HG03280 (cell line): ENCODE measurements around the gene CD164L2.
"Not testable (repeated sequence)": the region's sequence is repeated elsewhere in the genome, so short reads cannot be mapped to it uniquely, and the experiment has no call there.

Experiments used
- ATAC-seq: cut with Tn5 transposase; IDR thresholded peaks from one replicate; pipeline ENCODE4 v1.9.1; 2021; ENCODE audit warnings: mild to moderate bottlenecking, moderate library complexity; ENCODE audit not compliant: unreplicated experiment

CD164L2 gene

DNA sequence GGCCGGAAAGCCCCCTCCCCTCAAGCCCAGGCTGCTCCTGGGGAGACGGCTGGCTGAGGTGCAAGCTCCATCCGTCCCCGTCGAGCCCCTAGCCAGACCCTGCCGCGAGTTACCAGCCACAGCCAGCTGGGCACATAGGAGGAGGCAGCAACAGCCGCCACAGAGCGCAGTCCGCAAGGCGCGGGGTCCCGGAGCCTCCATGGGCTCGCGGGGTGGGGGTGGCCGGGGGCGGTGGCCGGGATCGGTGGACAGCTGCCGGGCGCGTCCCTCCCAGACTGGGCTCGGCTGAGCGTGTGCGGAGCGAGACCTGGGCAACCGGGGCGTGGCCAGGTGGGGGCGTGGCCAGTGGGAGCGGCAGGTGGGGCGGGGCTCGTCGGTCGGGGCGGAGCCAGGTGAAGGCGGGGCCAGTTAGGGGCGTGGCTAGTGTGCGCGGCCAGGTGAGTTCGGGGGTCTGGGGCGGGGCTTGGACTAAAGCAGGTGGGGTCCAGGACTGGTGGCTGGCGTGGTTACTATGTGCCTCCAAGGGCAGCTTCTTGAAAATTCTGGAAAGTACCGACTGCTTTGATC lies at the start of gene CD164L2:
CD164L2 (minus strand) TSS at position 295 of the 567 bp plus-strand sequence; CDS start at position 201, 94 bp downstream.
- ATAC-seq = no peak

DNA sequence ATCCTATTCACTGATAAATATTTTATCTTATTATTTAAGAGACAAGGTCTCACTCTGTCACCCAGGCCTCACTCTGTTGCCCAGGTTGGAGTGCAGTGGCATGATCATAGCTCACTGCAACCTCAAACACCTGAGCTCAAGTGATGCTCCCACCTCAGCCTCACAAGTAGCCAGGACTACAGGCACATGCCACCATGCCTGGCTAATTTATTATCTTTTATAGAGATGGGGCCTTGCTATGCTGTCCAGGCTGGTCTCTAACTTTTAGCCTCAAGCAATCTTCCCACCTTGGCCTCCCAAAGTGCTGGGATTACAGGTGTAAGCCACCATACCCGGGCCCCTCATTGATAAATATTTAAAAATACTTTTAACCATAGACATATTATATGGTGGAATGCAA lies 49.6 kb upstream of the CD164L2 start:
- ATAC-seq = not testable (repeated sequence)

DNA sequence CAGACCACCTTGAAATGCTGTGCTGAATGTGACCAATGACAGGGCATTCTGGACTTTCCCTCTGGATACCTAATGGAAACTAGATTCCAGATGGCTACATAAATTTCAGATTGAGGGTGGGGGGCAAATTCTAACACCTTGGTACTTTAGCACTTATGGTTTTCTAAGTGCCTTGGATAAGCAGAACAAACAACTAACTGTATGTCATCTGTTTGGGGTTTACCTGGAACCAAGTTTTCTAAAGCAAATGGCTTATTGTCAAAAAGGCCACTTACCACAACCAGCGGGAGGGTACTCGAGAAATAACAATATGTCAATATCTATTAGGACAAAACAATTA lies 48.4 kb upstream of the CD164L2 start:
- no peak for ATAC-seq

DNA sequence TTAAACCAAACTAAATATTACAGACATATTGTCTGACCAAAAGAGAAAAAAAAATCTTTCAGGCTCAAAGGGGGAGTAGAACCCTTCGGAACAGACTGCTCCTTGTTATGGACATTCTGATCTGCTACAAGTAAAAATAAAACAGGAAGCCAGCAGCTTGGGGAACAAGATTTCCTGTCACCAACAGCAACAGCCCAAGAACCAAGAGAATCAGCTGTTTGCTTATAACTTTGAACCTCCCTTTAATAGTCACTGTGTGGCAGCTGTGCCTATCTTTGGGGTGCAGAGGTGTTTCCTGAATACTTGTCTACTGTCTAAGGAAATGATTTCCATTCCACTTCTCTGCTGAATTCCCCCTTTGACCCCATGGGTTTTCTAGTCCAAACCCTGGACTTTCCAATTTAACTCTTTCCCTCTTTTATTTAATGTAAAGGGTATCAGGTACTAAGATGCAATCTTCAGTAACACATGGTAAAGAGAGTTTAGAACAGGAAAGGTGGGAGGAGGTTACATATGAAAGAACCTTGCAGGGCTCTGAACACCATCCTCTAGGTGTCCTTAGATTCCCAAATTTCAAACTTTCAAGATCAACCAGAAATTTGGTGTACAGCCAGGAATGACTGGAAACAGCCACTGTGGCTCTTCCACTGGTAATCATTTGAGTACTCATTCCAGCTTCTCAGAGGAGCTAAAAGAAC lies 47.9 kb upstream of the CD164L2 start:
- ATAC-seq = no peak

DNA sequence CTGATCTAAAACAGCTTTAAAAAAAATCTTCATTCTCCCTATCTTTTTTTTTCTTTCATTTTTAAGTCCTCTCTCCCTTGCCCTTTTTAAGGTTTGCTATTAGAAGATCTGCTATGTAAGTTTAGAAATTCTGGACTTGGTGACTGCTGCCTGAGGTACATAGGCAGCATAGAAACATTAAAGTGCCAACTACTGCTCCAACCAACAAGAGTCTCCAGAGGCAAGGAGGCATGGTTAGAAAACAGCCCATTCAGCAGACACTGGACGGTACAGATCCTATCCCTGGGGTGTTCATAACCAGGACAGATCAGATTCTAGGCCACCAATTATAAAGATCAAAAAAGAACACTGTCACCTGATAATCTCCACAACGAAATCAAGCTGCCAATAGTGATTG lies 45.9 kb upstream of the CD164L2 start:
- ATAC-seq = no peak

DNA sequence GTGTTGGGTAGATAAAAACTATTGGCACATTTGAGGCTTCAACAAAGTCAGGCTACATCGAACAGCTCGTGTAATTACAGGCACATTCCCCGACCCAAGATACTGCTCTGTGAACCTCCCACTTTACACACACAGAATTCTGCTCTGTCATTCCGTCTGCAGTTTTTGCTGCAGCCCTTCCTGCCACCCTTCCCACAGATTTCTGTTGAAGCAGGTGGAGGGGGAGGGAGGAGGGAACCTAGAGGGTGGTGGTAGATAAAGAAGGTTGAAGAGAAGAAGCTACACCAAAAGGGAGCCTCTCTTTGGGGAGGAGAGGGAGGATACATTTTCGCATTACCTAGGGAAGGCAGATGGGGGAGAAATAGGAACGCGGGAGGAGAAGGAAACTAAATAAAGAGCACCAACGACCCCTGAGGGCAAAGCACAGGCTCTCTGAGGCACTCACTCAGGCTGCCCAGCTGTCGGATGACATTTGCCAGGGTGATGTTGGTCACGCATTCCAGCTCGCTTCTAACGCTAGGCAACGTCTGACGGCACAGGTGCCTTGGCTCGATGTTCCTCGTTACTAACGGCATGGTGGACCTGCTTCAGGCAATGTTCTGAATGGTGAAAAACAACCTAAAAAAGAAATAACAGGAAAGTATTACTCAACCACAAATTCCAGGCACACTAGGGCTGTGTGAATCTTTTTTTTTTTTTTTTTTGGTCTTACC lies 45.3 kb upstream of the CD164L2 start:
- no peak for ATAC-seq

DNA sequence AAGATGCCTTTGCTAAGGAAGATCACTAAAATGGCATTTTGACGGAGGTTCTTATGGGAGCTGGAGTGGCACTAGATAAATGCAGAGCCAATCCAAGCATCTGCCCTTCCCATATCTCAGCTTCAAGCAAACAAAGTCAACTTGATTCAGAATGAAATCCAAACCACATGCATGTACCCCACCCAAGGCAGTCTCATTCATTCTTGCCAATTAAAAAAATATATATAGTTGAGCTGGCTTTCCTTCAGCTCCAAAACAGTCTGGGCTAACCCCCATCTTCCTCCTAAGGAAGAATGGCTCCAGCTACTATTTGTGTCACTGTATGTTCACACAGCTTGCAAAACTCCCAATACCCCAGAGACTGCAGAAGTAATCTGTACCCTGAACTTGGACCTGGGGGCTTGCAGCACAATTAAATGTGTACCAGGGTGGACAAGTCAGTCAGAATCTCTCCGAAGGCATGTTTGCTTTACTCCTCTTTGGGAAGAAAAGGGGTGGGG lies 44.7 kb upstream of the CD164L2 start:
- no peak for ATAC-seq

DNA sequence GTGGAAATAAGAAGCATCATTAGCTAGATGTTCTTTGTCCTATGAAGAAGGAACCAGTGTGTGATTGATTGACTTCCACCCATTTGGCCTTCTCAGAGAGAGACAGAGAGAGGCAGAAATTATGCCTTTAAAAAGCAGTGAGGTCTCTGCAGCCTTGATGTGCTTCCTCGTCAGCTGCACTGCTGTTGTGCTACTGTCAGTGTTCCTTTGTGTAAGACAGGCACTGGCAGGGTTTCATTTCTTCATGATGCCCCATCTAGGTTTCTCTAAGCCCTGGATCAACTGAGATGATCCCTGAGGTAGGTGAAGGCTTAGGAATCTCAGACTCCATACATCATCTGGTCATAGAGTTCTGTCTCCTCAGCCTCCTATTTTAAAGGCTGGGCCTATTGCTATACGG lies 44.2 kb upstream of the CD164L2 start:
- ATAC-seq = no peak

DNA sequence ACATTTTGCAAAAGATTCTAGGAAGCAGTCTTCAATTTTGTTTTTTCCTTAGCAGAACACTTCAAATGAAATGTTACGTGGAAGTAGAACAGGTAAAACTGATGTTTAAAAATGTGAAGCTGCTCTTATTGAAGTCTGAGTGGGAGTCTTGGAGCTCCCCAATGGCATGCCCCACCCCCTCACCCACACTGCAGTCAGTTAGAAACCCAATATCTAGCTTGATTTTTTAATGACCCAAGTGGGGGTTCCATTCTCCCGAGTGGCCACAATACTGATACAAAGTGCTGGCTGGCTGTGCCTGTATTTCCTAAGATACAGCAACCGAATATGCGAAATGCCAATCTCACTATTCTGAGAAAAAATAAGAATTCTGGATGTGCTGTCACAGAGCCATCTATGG lies 40.6 kb upstream of the CD164L2 start:
- no peak for ATAC-seq

DNA sequence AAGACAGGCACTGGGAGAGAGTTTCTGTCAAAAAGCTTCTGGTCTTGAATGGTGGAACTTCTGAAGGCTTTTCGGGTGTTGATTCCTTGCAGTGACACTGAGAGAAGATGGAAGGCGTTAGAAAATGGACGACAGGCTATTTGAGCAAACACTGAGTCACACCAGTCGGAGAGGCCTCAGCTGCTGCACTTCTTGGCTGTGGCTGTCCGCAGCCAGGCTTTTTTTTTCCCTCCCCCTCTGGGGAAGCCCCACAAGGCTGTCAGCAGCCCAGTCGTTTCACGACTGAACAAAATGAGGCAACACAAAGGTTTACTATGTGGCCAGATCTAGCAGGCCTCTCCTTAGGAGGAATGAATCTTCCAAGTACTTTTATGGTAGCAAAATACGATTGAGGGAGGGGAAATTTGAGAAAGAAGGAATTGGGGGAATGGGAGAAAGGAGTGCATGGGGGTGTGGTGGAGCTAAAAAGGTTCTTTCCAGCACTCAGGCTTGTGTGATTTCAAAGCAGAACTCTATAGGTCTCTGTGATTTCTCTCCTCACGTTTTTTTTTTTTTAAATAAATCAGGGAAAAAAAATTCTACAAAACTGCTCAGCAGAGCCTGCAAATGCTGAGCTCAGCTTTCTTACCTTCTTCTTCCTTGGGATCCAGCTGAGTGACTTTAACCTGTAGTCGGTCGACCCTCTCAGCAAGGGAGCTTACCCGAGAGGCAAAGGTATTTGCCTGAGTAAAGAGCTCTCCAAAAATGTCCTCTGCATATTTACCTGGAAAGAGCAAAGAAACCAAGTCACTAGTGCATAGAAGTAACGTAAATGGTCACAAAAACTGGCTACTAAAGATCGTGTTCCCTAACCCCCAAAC lies 35.4 kb upstream of the CD164L2 start:
- peak; percentile 64 for ATAC-seq

DNA sequence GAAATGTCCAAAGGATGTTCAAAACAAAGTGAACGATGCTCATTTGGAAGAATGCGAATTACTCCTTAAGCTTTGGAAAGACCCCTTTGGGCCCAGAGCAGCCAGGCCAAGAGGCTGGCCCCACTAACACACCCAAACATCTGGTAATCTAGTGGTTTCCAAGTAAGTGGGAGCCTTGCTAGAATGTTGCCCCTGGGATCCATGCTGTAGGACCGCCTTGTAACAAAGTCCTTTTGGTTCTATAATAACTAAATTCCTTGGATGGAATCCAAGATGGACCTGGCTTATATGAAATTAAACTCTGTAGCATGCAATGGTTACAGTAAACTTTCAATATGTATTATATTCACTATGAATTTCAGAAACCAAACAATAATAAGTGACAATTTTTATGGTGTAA lies 34.6 kb upstream of the CD164L2 start:
- ATAC-seq = no peak

DNA sequence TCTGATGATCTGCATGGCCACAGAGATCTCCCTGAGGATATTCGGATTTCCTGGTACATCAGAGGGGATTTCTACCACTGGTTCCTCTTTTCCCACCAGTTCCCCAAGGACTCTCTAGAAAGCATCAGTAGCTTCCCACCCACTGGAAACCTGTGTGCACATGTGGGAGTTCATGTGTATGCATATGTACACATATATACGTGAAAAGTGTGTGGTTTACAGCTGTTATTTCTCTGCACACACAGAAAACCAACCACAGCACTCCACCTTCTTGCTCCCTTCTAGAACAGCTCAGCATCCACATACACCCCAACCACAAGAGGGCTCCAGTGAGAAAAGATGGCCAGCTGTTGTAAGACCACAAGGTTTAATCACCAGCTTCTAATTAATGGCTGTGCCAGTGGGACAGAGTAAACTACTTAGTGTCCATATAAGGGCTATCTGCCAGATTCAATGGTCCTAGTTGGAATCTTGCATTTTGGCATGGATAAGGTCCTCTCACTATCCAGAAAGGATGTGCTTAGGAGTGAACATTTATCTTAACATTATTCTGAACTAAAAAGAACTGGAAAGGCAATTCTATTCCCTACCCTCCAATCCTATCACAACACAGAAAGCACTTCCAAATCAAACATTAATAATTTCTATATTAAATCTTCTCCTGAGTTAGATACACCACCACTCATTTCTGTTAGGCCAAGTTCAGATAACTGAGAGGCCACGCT lies 33.4 kb upstream of the CD164L2 start:
- no peak for ATAC-seq

DNA sequence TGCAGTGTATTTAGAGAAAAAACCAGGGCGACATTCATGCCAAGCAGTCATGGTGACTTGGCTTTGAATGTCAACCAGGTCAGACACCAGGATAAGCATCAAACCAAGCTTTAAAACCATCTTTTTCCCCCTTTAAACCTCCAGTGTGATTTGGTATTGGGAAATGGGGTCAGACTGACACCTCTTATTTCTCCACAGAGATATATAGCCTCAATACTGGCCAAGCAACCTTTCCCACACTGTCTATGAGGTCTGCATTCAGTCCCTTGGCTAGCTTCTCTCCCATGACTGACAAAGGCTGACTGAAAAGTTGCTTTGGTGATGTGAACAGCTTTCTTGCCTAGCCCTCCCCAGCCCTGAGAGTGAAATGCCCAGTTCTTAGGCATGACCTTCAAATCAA lies 31.0 kb upstream of the CD164L2 start:
- ATAC-seq = no peak

DNA sequence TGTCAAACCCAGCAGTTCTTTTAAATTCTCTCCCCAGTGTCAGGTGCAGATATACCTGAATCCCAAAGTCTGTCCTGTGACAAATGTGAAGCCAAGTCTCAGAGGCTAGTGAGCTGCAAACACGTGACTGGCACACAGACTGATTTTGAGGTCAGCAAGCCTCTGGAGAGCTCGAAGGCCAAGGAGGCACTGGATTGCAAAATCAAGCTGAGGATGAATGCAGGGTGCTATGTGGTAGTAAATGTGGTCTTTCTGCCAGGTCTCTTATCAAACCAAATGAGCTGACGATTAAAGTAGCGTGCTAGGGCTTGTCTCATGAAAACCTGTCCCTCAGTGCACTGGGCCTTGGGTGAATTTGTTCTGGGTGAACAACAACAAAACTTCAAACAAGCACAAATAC lies 29.9 kb upstream of the CD164L2 start:
- ATAC-seq = no peak

DNA sequence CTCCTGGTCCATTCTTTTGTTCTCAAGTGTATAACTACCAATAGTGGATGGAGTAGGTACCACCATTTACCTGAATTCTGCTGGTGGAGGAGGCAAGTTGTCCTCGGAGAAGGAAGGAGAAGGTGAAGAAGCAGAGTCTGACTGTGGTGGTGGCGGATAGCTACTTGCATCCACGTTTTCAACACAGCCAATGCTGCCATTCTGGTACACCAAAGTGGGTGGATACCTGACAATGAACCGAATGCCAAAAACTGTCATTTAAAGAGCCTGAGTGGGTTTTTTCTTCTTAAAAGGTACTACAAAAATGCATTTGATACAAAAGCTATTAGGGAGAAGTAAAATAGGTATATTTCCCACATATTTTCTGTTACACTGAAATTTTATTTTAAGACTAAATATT lies 29.4 kb upstream of the CD164L2 start:
- ATAC-seq = no peak

DNA sequence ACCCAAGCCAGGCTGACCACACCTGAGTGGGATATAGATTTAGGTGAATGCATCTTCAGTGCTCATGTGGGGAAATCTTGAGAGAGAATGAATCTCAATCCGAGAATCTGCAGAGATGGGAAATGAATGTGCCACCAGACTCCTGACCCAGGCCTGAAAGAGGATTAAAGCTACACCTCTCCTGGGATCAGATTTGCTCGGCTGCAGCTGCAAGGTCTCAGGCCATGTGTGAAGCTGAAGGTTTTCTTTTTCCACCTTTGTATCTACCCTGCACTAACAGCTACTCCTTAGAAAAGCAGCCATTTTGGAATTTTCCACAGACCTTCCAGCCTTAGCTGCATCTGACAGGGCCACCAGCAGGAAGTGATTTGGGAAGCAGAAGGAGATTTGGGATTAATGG lies 27.6 kb upstream of the CD164L2 start:
- ATAC-seq = no peak

DNA sequence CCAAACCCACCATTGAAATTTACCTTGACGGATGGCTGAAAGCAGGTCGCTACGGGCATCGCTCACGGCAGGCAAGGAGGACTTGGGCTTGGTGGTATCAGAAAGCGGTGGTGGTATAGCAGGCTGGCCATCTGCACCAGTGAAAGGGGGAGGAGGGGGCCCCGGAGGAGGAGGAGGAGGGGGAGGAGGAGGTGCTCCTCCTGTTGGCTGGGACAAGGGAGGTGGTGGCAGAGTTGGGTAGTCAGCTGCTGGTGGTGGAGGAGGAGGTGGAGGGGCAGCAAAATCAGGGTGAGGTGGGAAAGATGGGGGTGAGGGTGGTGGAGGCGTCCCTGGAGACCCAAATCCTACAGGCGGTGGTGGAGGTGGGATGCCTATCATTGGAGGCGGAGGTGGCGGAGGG lies 26.5 kb upstream of the CD164L2 start:
- no peak for ATAC-seq

DNA sequence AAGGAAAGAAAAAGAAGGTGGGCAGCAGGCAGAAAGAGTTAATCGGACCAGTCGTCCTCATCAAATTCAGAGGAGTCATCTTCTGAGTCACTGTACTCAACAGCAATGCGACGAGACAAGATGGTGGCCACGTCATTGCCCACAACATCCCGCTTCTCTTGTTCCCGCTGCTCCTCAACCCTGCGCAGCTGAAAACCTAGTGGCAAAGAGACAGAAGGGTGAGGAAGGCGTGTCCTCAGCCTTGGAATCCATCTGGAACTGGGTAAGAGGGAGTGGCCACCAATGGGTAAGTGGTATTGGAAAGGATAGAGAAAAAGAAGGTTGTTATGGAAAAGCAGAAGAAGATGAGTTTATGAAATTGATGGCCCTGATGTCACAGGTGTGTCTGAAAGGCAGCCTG lies 25.0 kb upstream of the CD164L2 start:
- ATAC-seq = no peak

DNA sequence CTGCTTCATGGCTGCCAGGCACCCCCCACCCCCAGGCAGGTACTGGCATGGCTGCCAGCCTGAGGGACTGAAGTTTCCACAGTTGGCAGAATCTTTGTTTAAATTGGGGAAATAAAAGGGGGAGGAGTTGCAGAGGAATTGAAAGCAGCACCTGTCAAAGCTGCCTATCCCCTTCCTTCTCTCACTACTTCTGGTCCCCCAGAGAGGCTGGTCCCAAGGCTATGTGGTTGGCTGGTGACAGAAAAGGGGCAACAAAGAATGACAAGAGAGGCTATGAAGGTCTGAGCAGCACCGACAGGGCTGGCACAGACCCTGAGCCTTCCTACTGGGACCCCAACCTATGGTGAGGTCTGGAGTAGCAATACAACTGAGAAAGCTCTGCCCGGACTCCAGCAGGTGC lies 23.7 kb upstream of the CD164L2 start:
- not testable (repeated sequence) for ATAC-seq

DNA sequence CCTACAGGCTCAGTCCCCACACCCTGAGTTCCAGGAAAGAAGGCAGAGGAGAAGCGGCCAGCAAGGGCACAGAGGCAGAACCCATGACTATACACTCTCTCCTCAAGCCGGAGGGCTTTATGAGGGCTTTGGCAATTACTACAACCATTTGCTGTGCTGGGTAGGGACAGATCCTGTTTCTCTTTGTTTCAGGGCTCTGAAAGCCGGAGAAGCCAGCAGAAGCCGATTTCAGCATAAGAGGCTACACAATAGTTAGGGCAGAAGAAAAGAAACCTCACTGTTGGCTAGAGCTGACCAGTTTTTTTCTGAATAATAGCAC lies 23.2 kb upstream of the CD164L2 start:
- no peak for ATAC-seq
